H1 (cell line): Measurements from ENCODE around the gene POLR2I. TPM values are rescaled to one million over a fixed set of nuclear protein-coding genes. Genes with fewer than 3 reads are reported as not detected.

Experiments
- CTCF ChIA-PET: fragments of 300-600 bp; sonication (Branson Sonifier 250); formaldehyde crosslinking; loops from one replicate; lab custom pipeline; 2021; ENCODE audit not compliant: partially characterized antibody; lab: Charles Lee
- POLR2A ChIA-PET: fragments of 300-600 bp; sonication (Branson Sonifier 250); formaldehyde crosslinking; loops from one replicate; lab custom pipeline; 2021; ENCODE audit warnings: inconsistent platforms; ENCODE audit not compliant: partially characterized antibody; lab: Charles Lee
- DNase-seq, 2 experiments: peaks; one replicate each; pipeline versions ENCODE4 v3.0.0 to v3.0.0-alpha.2; 2010 to 2022; ENCODE audit warnings: low spot score in 2 of 2, low read depth in 1 of 2, mixed read lengths in 1 of 2
- FAIRE-seq: peaks from 2 replicates; lab custom pipeline; 2011; peaks lifted over from hg19 to GRCh38; lab: Jason Lieb, UNC
- H2AFZ ChIP-seq: 2 replicates; pipeline ENCODE4 v1.8.1; 2012; ENCODE audit warnings: low read length, inconsistent platforms
- H2AK5ac ChIP-seq: 2 replicates; pipeline ENCODE4 v1.6.1; 2013; ENCODE audit warnings: low read depth, low read length
- H2BK120ac ChIP-seq: replicated peaks from 2 replicates; pipeline ENCODE3; 2013; ENCODE audit warnings: low read depth, low read length, inconsistent platforms
- H2BK12ac ChIP-seq: 2 replicates; pipeline ENCODE4 v1.6.1; 2013; ENCODE audit warnings: low read depth, low read length
- H2BK15ac ChIP-seq: 2 replicates; pipeline ENCODE4 v1.6.1; 2013; ENCODE audit warnings: low read length
- H2BK20ac ChIP-seq: 2 replicates; pipeline ENCODE4 v1.6.1; 2013; ENCODE audit warnings: low read length
- H2BK5ac ChIP-seq: 2 replicates; pipeline ENCODE4 v1.6.1; 2013; ENCODE audit warnings: low read depth, low read length
- H3K14ac ChIP-seq: 2 replicates; pipeline ENCODE4 v1.6.1; 2013; ENCODE audit warnings: inconsistent platforms; ENCODE audit not compliant: insufficient read length
- H3K18ac ChIP-seq: 2 replicates; pipeline ENCODE4 v1.6.1; 2013; ENCODE audit warnings: low read length; ENCODE audit errors: extremely low read depth
- H3K23ac ChIP-seq: 2 replicates; pipeline ENCODE4 v1.6.1; 2013; ENCODE audit warnings: inconsistent platforms; ENCODE audit not compliant: insufficient read length
- H3K23me2 ChIP-seq: 2 replicates; pipeline ENCODE4 v1.6.1; 2013; ENCODE audit warnings: low read depth, low read length
- H3K27ac ChIP-seq: 2 replicates; pipeline ENCODE4 v1.6.1; 2011; ENCODE audit warnings: low read depth, low read length, inconsistent platforms
- H3K27me3 ChIP-seq, 4 experiments: replicated peaks in 1 of 4; 1 replicate in 1 of 4; 2 replicates in 3 of 4; pipeline versions ENCODE4 v1.6.1 to v1.8.1; 2011 to 2013; ENCODE audit warnings: low read length in 3 of 4, mild to moderate bottlenecking in 3 of 4, inconsistent platforms in 2 of 4, mixed read lengths in 2 of 4, moderate library complexity in 1 of 4; ENCODE audit not compliant: control insufficient read depth in 3 of 4, insufficient read depth in 3 of 4; ENCODE audit errors: extremely low read depth in 1 of 4
- H3K36me3 ChIP-seq, 4 experiments: 2 replicates each; pipeline versions ENCODE4 v1.6.1 to v1.8.1; 2011 to 2013; ENCODE audit warnings: mild to moderate bottlenecking in 4 of 4, low read length in 3 of 4, moderate library complexity in 2 of 4, control low read depth in 1 of 4, inconsistent platforms in 1 of 4; ENCODE audit not compliant: insufficient read depth in 4 of 4, control insufficient read depth in 2 of 4
- H3K4ac ChIP-seq: replicated peaks from 2 replicates; pipeline ENCODE3; 2013; ENCODE audit warnings: low read length, low read depth, mixed read lengths, inconsistent platforms; ENCODE audit not compliant: insufficient read length
- H3K4me1 ChIP-seq, 4 experiments: replicated peaks in 1 of 4; 1 replicate in 1 of 4; 2 replicates in 3 of 4; pipeline versions ENCODE4 v1.6.1 to v1.8.1; 2011 to 2013; ENCODE audit warnings: low read length in 3 of 4, inconsistent platforms in 2 of 4, mixed read lengths in 1 of 4; ENCODE audit not compliant: insufficient read depth in 4 of 4, control insufficient read depth in 3 of 4
- H3K4me2 ChIP-seq, 2 experiments: 2 replicates each; pipeline versions ENCODE4 v1.6.1 to v1.8.1; 2011 to 2013; ENCODE audit warnings: low read depth in 2 of 2, low read length in 2 of 2, control low read depth in 1 of 2, inconsistent platforms in 1 of 2, mild to moderate bottlenecking in 1 of 2; ENCODE audit not compliant: insufficient read depth in 1 of 2
- H3K4me3 ChIP-seq, 4 experiments: fragments of 200-600, 300-600 bp in 1 of 4; sonication (generic), shearing (Covaris generic), sonication (Bioruptor Twin) in 1 of 4; 2 replicates each; pipeline versions ENCODE4 v1.5.1 to v1.8.1; 2011 to 2016; ENCODE audit warnings: low read length in 4 of 4, low read depth in 3 of 4, control low read depth in 2 of 4, inconsistent platforms in 2 of 4, mild to moderate bottlenecking in 2 of 4, mixed read lengths in 1 of 4, moderate library complexity in 1 of 4; ENCODE audit not compliant: insufficient read depth in 2 of 4; ENCODE audit errors: extremely low read depth in 1 of 4
- H3K56ac ChIP-seq: replicated peaks from 2 replicates; pipeline ENCODE3; 2013; ENCODE audit warnings: low read depth, mild to moderate bottlenecking, mixed read lengths, low read length, inconsistent platforms; ENCODE audit not compliant: insufficient read length
- H3K79me1 ChIP-seq: 2 replicates; pipeline ENCODE4 v1.6.1; 2013; ENCODE audit warnings: low read depth, low read length, control low read depth
- H3K79me2 ChIP-seq, 2 experiments: 2 replicates each; pipeline versions ENCODE4 v1.6.1 to v1.8.1; 2012 to 2013; ENCODE audit warnings: low read length in 2 of 2, mild to moderate bottlenecking in 2 of 2, inconsistent platforms in 1 of 2; ENCODE audit not compliant: insufficient read depth in 2 of 2, control insufficient read depth in 1 of 2
- H3K9ac ChIP-seq, 4 experiments: replicated peaks in 1 of 4; 1 replicate in 1 of 4; 2 replicates in 3 of 4; pipeline versions ENCODE4 v1.6.1 to v1.8.1; 2011 to 2013; ENCODE audit warnings: low read depth in 3 of 4, low read length in 3 of 4, control low read depth in 2 of 4, mild to moderate bottlenecking in 2 of 4, moderate library complexity in 2 of 4, inconsistent platforms in 1 of 4; ENCODE audit errors: extremely low read depth in 1 of 4
- H3K9me3 ChIP-seq, 2 experiments: 2 replicates each; pipeline versions ENCODE4 v1.6.1 to v1.8.1; 2012 to 2013; ENCODE audit warnings: mild to moderate bottlenecking in 2 of 2, moderate library complexity in 2 of 2, control low read depth in 1 of 2, inconsistent platforms in 1 of 2, low read depth in 1 of 2, low read length in 1 of 2, mixed read lengths in 1 of 2; ENCODE audit not compliant: insufficient read depth in 2 of 2
- H4K20me1 ChIP-seq, 2 experiments: replicated peaks in 1 of 2; 2 replicates each; pipeline versions ENCODE3 to v1.8.1; 2011 to 2013; ENCODE audit warnings: inconsistent platforms in 2 of 2, low read length in 2 of 2, mild to moderate bottlenecking in 1 of 2; ENCODE audit not compliant: insufficient read depth in 2 of 2, control insufficient read depth in 1 of 2
- H4K5ac ChIP-seq: 2 replicates; pipeline ENCODE4 v1.6.1; 2013; ENCODE audit warnings: low read length, low read depth, mixed read lengths, inconsistent platforms; ENCODE audit not compliant: insufficient read length
- H4K8ac ChIP-seq: 2 replicates; pipeline ENCODE4 v1.8.0; 2013; ENCODE audit warnings: mild to moderate bottlenecking, moderate library complexity, low read length, inconsistent platforms; ENCODE audit not compliant: insufficient read depth; ENCODE audit errors: extremely low read depth
- H4K91ac ChIP-seq: replicated peaks from 2 replicates; pipeline ENCODE3; 2013; ENCODE audit warnings: low read length, mixed read lengths, inconsistent platforms; ENCODE audit not compliant: insufficient read length
- CTBP2 ChIP-seq: IDR thresholded peaks from 2 replicates; pipeline ENCODE4 v1.7.0; 2011; ENCODE audit warnings: borderline replicate concordance, mild to moderate bottlenecking, moderate library complexity, mixed read lengths, low read length; ENCODE audit not compliant: insufficient read depth, insufficient read length
- EP300 ChIP-seq, 2 experiments: IDR thresholded peaks; 1 replicate in 1 of 2; 2 replicates in 1 of 2; pipeline ENCODE4 v1.6.1; 2011 to 2012; ENCODE audit warnings: low read depth in 2 of 2, low read length in 2 of 2, mild to moderate bottlenecking in 2 of 2, borderline replicate concordance in 1 of 2, inconsistent platforms in 1 of 2, moderate library complexity in 1 of 2
- POLR2AphosphoS5 ChIP-seq: IDR thresholded peaks from 2 replicates; pipeline ENCODE4 v1.6.1; 2011; ENCODE audit warnings: low read depth, low read length
- TAF7 ChIP-seq: optimal IDR thresholded peaks from 2 replicates; pipeline ENCODE3; 2011; ENCODE audit warnings: low read depth, mild to moderate bottlenecking, inconsistent platforms, low read length, moderate library complexity, borderline replicate concordance
- WGBS, 2 experiments: shearing (Covaris generic) in 1 of 2; methylation state at CpG; one replicate each; pipeline versions ENCODE4 v1.1.6 to v1.1.7; 2013 to 2015; ENCODE audit warnings: low lambda C conversion rate in 2 of 2, mixed read lengths in 2 of 2, inconsistent platforms in 1 of 2, low coverage in 1 of 2, missing lambda C conversion rate in 1 of 2; ENCODE audit not compliant: insufficient replicate concordance in 2 of 2, insufficient coverage in 1 of 2, insufficient read length in 1 of 2; ENCODE audit errors: extremely low coverage in 1 of 2, missing lambda C conversion rate in 1 of 2; 5-methylcytosine and 5-hydroxymethylcytosine counted together
- polyA plus RNA-seq, 7 experiments: library from polyadenylated mRNA; depleted of rRNA in 3 of 7; stranded (reverse) in 5 of 7; unstranded in 2 of 7; fragments of >200 nt in 5 of 7; fragments of 200-250 nt in 2 of 7; gene quantifications; 1 replicate in 5 of 7; 2 replicates in 1 of 7; 4 replicates in 1 of 7; pipeline versions ENCODE4 v1.2.1 to v1.2.3, GENCODE V29; 2011 to 2013; ENCODE audit warnings: missing spikeins in 2 of 7, mixed read lengths in 2 of 7
- total RNA-seq: library from RNA; stranded (reverse); fragmentation: NEBNext Ultra II Directional; extraction: Animal tissue kit (Norgen Biotek cat#: 25700); gene quantifications from 2 replicates; pipeline ENCODE4 v1.2.1, GENCODE V29; 2021

POLR2I gene
- total and polyA plus RNA-seq, 2 of the 8 experiments (the other 6 are each of a cell fraction or from before 2014, with no cell fraction given), result 143 to 150 TPM

DNA sequence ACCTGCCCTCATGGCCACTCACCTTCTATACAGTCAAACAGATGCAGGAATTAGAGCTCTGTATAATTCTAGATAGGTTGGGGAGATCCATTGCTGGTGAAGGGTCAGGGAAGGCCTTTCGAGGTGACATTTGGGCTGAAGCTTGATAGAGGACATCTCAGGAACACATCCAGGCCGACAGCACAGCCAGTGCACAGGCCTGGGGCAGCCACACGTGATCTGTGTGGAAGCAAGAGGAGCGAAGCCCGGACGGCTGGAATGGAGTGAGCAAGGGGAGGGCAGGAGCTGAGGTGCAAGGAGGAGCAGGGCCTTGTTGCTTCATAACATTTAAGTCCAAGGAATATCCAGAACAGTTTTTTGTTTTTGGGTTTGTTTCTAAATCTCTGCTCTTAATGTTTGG lies 8.2 kb downstream of the POLR2I start:
- Histone ChIP-seq H3K14ac (no peak overlapping the region), H3K4me3 (no peak overlapping the region), H3K36me3 (peaks cover 12 to 37% (median 32%) of the 10 kb centered on the region in 4 experiments; a peak in 7 of 8 replicates), H3K18ac (no peak overlapping the region), H3K27ac (no peak overlapping the region), H3K4ac (no peak overlapping the region), H2AFZ (no peak overlapping the region), H3K56ac (no peak overlapping the region), H2BK12ac (no peak overlapping the region), H3K4me1 (peaks cover 5 to 16% (median 10%) of the 10 kb centered on the region in 4 experiments), H3K27me3 (no peaks in the 10 kb centered on the region), H3K79me2 (no peaks in the 10 kb centered on the region), H4K20me1 (peaks cover 0 to 3% of the 10 kb centered on the region in 2 experiments), H4K8ac (no peak overlapping the region), H3K9me3 (no peaks in the 10 kb centered on the region), H4K91ac (no peak overlapping the region), H3K79me1 (no peaks in the 10 kb centered on the region; the same call in 1 of the 2 replicates), H2BK120ac (no peak overlapping the region), H2AK5ac (no peak overlapping the region), H3K23me2 (no peaks in the 10 kb centered on the region), H4K5ac (no peak overlapping the region), H3K23ac (no peak overlapping the region), H3K9ac (no peak overlapping the region), H2BK5ac (no peak overlapping the region), H3K4me2 (no peak overlapping the region), H2BK15ac (no peak overlapping the region), H2BK20ac (no peak overlapping the region)
- no peak for TF ChIP-seq EP300 (IDR thresholded peaks at IDR 0.05; ENCODE audit: borderline replicate concordance in 1 of 2, low read depth in 2 of 2, low read length in 2 of 2)
- TF ChIP-seq CTBP2, result no peak
- no peak for TF ChIP-seq POLR2AphosphoS5
- TF ChIP-seq TAF7, result no peak
- FAIRE-seq (no peak), DNase-seq (no peak)
- CTCF ChIA-PET, result interaction anchor here (1.3 to 1.4 kb wide), 2 partner anchors 45 to 48 kb away, joined by 3 read pairs; no protein-coding TSS in a partner anchor
- POLR2A ChIA-PET, result interaction anchor here (1.0 to 1.3 kb wide), 2 partner anchors 13 to 43 kb away, joined by 3 read pairs; no protein-coding TSS in a partner anchor
- WGBS, 2 experiments, result 93% methylated on average over 6 of the region's 6 CpGs; no CpG with 5 or more reads in 1 of the 2 experiments
